ENCODE data around the gene ATG7.

ATG7 gene

GRCh38 chr3:11273891-11274291, 1.7 kb downstream of the ATG7 start:
- Mint-ChIP-seq H3K36me3 (ENCODE audit: low read depth) (peaks cover 65% of the 10 kb centered on the region), H3K27ac (peak overlapping the region; percentile 97), H3K9me3 (peaks cover 5% of the 10 kb centered on the region), H3K27me3 (no peaks in the 10 kb centered on the region), H3K4me1 (ENCODE audit: low read depth) (peaks cover 62% of the 10 kb centered on the region), H3K4me3 (peak overlapping the region; percentile 93)
- DNase-seq = no peak

GRCh38 chr3:11274566-11275142, 2.5 kb downstream of the ATG7 start:
- Mint-ChIP-seq H3K36me3 (ENCODE audit: low read depth) (peaks cover 71% of the 10 kb centered on the region), H3K4me1 (ENCODE audit: low read depth) (peaks cover 68% of the 10 kb centered on the region), H3K27me3 (no peaks in the 10 kb centered on the region), H3K9me3 (peaks cover 5% of the 10 kb centered on the region), H3K4me3 (peak overlapping the region; percentile 93), H3K27ac (peak overlapping the region; percentile 97)
- no peak for DNase-seq

GRCh38 chr3:11275926-11276325, 3.7 kb downstream of the ATG7 start:
- no peak for DNase-seq
- H3K4me1 Mint-ChIP-seq (ENCODE audit: low read depth) = peaks cover 77% of the 10 kb centered on the region
- H3K4me3 Mint-ChIP-seq = no peak overlapping the region
- H3K27me3 Mint-ChIP-seq = no peaks in the 10 kb centered on the region
- peak overlapping the region; percentile 42 for H3K27ac Mint-ChIP-seq
- H3K36me3 Mint-ChIP-seq (ENCODE audit: low read depth) = peaks cover 83% of the 10 kb centered on the region
- peaks cover 5% of the 10 kb centered on the region for H3K9me3 Mint-ChIP-seq

- DNase-seq = no peak
- Mint-ChIP-seq H3K9me3 (peaks cover 5% of the 10 kb centered on the region), H3K4me3 (no peak overlapping the region), H3K36me3 (ENCODE audit: low read depth) (peaks cover 93% of the 10 kb centered on the region), H3K27ac (peak overlapping the region; percentile 42), H3K4me1 (ENCODE audit: low read depth) (peaks cover 78% of the 10 kb centered on the region), H3K27me3 (no peaks in the 10 kb centered on the region)
Observed at GRCh38 chr3:11276901-11277300, 4.7 kb downstream of the ATG7 start.

- peaks cover 58% of the 10 kb centered on the region for H3K4me1 Mint-ChIP-seq (ENCODE audit: low read depth)
- DNase-seq = no peak
- H3K36me3 Mint-ChIP-seq (ENCODE audit: low read depth) = peaks cover 86% of the 10 kb centered on the region
- no peaks in the 10 kb centered on the region for H3K27me3 Mint-ChIP-seq
- no peak overlapping the region for H3K4me3 Mint-ChIP-seq
- H3K9me3 Mint-ChIP-seq = no peaks in the 10 kb centered on the region
- peak overlapping the region; percentile 48 for H3K27ac Mint-ChIP-seq
Observed at GRCh38 chr3:11282250-11283138, 10.3 kb downstream of the ATG7 start.

GRCh38 chr3:11283139-11283475, 10.9 kb downstream of the ATG7 start:
- H3K4me1 Mint-ChIP-seq (ENCODE audit: low read depth) = peaks cover 60% of the 10 kb centered on the region
- H3K27me3 Mint-ChIP-seq = no peaks in the 10 kb centered on the region
- no peak overlapping the region for H3K4me3 Mint-ChIP-seq
- no peaks in the 10 kb centered on the region for H3K9me3 Mint-ChIP-seq
- DNase-seq = no peak
- no peak overlapping the region for H3K27ac Mint-ChIP-seq
- peaks cover 84% of the 10 kb centered on the region for H3K36me3 Mint-ChIP-seq (ENCODE audit: low read depth)

- Mint-ChIP-seq H3K9me3 (no peaks in the 10 kb centered on the region), H3K4me1 (ENCODE audit: low read depth) (peaks cover 59% of the 10 kb centered on the region), H3K36me3 (ENCODE audit: low read depth) (peaks cover 81% of the 10 kb centered on the region), H3K4me3 (no peak overlapping the region), H3K27me3 (no peaks in the 10 kb centered on the region), H3K27ac (no peak overlapping the region)
- no peak for DNase-seq
Observed at GRCh38 chr3:11284011-11284410, 11.8 kb downstream of the ATG7 start.

GRCh38 chr3:11285471-11285870, 13.3 kb downstream of the ATG7 start:
- Mint-ChIP-seq H3K27ac (no peak overlapping the region), H3K4me3 (no peak overlapping the region), H3K4me1 (ENCODE audit: low read depth) (peaks cover 63% of the 10 kb centered on the region), H3K27me3 (no peaks in the 10 kb centered on the region), H3K9me3 (no peaks in the 10 kb centered on the region), H3K36me3 (ENCODE audit: low read depth) (peaks cover 83% of the 10 kb centered on the region)
- no peak for DNase-seq

- DNase-seq = no peak
- H3K27ac Mint-ChIP-seq = peak overlapping the region; percentile 94
Observed at GRCh38 chr3:11287404-11287803, 15.2 kb downstream of the ATG7 start.

GRCh38 chr3:11288021-11288491, 15.9 kb downstream of the ATG7 start:
- Mint-ChIP-seq H3K9me3 (no peaks in the 10 kb centered on the region), H3K4me3 (no peak overlapping the region), H3K27ac (peak overlapping the region; percentile 94), H3K27me3 (no peaks in the 10 kb centered on the region), H3K36me3 (ENCODE audit: low read depth) (peaks cover 76% of the 10 kb centered on the region), H3K4me1 (ENCODE audit: low read depth) (peaks cover 62% of the 10 kb centered on the region)
- no peak for DNase-seq

More at GRCh38 chr3:11287404-11287803, 15.2 kb downstream of the ATG7 start:
- Mint-ChIP-seq H3K4me1 (ENCODE audit: low read depth) (peaks cover 64% of the 10 kb centered on the region), H3K36me3 (ENCODE audit: low read depth) (peaks cover 78% of the 10 kb centered on the region), H3K4me3 (no peak overlapping the region), H3K27me3 (no peaks in the 10 kb centered on the region), H3K9me3 (no peaks in the 10 kb centered on the region)

GRCh38 chr3:11288786-11289637, 16.8 kb downstream of the ATG7 start:
- Mint-ChIP-seq H3K27ac (peak overlapping the region; percentile 94), H3K4me3 (peak overlapping the region; percentile 36), H3K36me3 (ENCODE audit: low read depth) (peaks cover 71% of the 10 kb centered on the region), H3K4me1 (ENCODE audit: low read depth) (peaks cover 61% of the 10 kb centered on the region), H3K27me3 (no peaks in the 10 kb centered on the region), H3K9me3 (no peaks in the 10 kb centered on the region)
- no peak for DNase-seq

- no peak for DNase-seq
- Mint-ChIP-seq H3K4me3 (peak overlapping the region; percentile 36), H3K27me3 (no peaks in the 10 kb centered on the region), H3K27ac (peak overlapping the region; percentile 94), H3K9me3 (no peaks in the 10 kb centered on the region), H3K36me3 (ENCODE audit: low read depth) (peaks cover 71% of the 10 kb centered on the region), H3K4me1 (ENCODE audit: low read depth) (peaks cover 61% of the 10 kb centered on the region)
Observed at GRCh38 chr3:11289864-11290263, 17.7 kb downstream of the ATG7 start.

- H3K9me3 Mint-ChIP-seq = no peaks in the 10 kb centered on the region
- H3K36me3 Mint-ChIP-seq (ENCODE audit: low read depth) = peaks cover 69% of the 10 kb centered on the region
- peak overlapping the region; percentile 34 for H3K4me3 Mint-ChIP-seq
- no peaks in the 10 kb centered on the region for H3K27me3 Mint-ChIP-seq
- H3K4me1 Mint-ChIP-seq (ENCODE audit: low read depth) = peaks cover 62% of the 10 kb centered on the region
- DNase-seq = no peak
- H3K27ac Mint-ChIP-seq = peak overlapping the region; percentile 94
Observed at GRCh38 chr3:11290743-11291680, 18.8 kb downstream of the ATG7 start.
